ENCODE data around the gene MRGPRD. TPM values are rescaled to one million over a fixed set of nuclear protein-coding genes. Genes with fewer than 3 reads are reported as not detected.

Gene MRGPRD
- total and polyA plus RNA-seq, 4 donors = not detected

DNA sequence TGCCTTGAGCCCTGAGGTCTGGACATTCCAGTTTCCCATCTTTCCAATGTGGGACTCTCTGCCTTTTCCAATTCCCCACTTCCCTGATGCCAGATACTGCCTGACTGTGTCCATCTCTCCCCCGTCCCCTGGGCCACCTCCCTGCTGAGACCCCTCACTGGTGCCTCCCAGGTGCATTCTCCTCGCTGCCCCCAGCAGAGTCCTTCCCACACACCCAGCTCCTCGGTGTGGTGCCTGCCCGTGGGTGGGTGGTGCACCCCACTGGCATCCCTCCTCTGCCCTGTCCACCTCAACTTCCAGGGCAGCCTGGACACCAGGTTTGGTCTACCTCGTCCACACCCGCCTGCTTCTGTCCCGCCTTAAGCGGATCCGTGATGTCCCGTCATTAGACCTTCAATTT is 37.2 kb upstream of the MRGPRD start:
- peaks cover 0 to 3% (median 0%) of the 10 kb centered on the region in 4 donors for H3K4me1 ChIP-seq (ENCODE audit: control insufficient read depth in 4 of 4, insufficient read depth in 4 of 4, low read length in 3 of 4)
- no peak for DNase-seq (ENCODE audit: low spot score)
- H3K9ac ChIP-seq (ENCODE audit: low read depth in 1 of 2, low read length in 2 of 2) = no peak overlapping the region
- H3K9me3 ChIP-seq (ENCODE audit: control insufficient read depth in 4 of 4, low read length in 3 of 4) = no peaks in the 10 kb centered on the region
- no peaks in the 10 kb centered on the region for H3K36me3 ChIP-seq (ENCODE audit: control insufficient read depth in 4 of 4, insufficient read depth in 3 of 4, low read depth in 1 of 4, low read length in 3 of 4)
- no peaks in the 10 kb centered on the region for H3K27me3 ChIP-seq (ENCODE audit: control insufficient read depth in 4 of 4, insufficient read depth in 4 of 4, low read length in 3 of 4)
- WGBS = 91% methylated on average over 10 of the region's 10 CpGs
- no peak overlapping the region for H3K4me3 ChIP-seq (ENCODE audit: low read depth in 1 of 3, low read length in 3 of 3)
- no peak overlapping the region for H3K27ac ChIP-seq (ENCODE audit: low read depth in 1 of 2, low read length in 2 of 2)
- TF ChIP-seq RXRA (IDR thresholded peaks at IDR 0.05) (no peak), YY1 (IDR thresholded peaks at IDR 0.05) (no peak), EGR1 (IDR thresholded peaks at IDR 0.05; ENCODE audit: low read depth in 2 of 2) (no peak)

DNA sequence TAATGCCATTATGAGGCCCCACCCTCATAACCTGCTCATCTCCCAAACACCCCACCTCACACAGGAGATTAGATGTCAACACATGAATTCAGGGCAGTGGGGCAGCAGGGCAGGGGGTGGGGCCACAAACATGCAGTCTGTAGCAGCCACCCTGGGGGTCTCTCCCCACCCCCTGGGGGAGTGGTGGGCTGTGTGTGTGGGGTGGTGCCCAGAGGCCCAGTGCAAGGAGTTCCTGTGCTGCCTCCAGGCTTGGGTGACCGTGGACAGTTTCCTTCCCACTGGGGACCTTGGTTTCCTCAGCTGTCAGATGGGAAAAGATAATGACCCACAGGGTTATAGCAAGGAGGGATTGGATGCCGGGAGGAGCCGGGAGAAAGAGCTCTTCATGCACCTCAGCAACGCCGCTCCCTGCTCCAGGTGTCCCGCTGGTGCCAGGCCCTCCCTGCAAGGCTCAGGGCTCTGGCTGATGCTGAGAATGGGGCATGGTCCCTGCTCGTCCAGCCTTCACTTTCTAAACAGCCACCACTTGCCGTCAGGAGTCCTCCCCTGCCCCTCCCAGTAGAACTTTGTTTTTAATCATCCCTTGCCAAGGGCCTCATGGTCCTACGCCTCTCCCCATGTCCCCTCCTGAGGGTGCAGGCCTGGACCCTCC is 34.2 kb upstream of the MRGPRD start:
- TF ChIP-seq EGR1 (IDR thresholded peaks at IDR 0.05; ENCODE audit: low read depth in 2 of 2) = no peak
- TF ChIP-seq, protein P1, sequence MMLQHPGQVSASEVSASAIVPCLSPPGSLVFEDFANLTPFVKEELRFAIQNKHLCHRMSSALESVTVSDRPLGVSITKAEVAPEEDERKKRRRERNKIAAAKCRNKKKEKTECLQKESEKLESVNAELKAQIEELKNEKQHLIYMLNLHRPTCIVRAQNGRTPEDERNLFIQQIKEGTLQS (IDR thresholded peaks at IDR 0.05) = no peak
- TF ChIP-seq, protein P2, sequence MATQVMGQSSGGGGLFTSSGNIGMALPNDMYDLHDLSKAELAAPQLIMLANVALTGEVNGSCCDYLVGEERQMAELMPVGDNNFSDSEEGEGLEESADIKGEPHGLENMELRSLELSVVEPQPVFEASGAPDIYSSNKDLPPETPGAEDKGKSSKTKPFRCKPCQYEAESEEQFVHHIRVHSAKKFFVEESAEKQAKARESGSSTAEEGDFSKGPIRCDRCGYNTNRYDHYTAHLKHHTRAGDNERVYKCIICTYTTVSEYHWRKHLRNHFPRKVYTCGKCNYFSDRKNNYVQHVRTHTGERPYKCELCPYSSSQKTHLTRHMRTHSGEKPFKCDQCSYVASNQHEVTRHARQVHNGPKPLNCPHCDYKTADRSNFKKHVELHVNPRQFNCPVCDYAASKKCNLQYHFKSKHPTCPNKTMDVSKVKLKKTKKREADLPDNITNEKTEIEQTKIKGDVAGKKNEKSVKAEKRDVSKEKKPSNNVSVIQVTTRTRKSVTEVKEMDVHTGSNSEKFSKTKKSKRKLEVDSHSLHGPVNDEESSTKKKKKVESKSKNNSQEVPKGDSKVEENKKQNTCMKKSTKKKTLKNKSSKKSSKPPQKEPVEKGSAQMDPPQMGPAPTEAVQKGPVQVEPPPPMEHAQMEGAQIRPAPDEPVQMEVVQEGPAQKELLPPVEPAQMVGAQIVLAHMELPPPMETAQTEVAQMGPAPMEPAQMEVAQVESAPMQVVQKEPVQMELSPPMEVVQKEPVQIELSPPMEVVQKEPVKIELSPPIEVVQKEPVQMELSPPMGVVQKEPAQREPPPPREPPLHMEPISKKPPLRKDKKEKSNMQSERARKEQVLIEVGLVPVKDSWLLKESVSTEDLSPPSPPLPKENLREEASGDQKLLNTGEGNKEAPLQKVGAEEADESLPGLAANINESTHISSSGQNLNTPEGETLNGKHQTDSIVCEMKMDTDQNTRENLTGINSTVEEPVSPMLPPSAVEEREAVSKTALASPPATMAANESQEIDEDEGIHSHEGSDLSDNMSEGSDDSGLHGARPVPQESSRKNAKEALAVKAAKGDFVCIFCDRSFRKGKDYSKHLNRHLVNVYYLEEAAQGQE (IDR thresholded peaks at IDR 0.05) = no peak
- TF ChIP-seq YY1 (IDR thresholded peaks at IDR 0.05) = no peak
- no peak for TF ChIP-seq FOXA2 (IDR thresholded peaks at IDR 0.05)
- TF ChIP-seq, protein P3, sequence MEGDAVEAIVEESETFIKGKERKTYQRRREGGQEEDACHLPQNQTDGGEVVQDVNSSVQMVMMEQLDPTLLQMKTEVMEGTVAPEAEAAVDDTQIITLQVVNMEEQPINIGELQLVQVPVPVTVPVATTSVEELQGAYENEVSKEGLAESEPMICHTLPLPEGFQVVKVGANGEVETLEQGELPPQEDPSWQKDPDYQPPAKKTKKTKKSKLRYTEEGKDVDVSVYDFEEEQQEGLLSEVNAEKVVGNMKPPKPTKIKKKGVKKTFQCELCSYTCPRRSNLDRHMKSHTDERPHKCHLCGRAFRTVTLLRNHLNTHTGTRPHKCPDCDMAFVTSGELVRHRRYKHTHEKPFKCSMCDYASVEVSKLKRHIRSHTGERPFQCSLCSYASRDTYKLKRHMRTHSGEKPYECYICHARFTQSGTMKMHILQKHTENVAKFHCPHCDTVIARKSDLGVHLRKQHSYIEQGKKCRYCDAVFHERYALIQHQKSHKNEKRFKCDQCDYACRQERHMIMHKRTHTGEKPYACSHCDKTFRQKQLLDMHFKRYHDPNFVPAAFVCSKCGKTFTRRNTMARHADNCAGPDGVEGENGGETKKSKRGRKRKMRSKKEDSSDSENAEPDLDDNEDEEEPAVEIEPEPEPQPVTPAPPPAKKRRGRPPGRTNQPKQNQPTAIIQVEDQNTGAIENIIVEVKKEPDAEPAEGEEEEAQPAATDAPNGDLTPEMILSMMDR (IDR thresholded peaks at IDR 0.05; ENCODE audit: low read depth, low read length, missing input control) = no peak
- TF ChIP-seq RAD21 (IDR thresholded peaks at IDR 0.05) = no peak
- no peak for TF ChIP-seq SP1 (IDR thresholded peaks at IDR 0.05)
- TF ChIP-seq, protein P4, sequence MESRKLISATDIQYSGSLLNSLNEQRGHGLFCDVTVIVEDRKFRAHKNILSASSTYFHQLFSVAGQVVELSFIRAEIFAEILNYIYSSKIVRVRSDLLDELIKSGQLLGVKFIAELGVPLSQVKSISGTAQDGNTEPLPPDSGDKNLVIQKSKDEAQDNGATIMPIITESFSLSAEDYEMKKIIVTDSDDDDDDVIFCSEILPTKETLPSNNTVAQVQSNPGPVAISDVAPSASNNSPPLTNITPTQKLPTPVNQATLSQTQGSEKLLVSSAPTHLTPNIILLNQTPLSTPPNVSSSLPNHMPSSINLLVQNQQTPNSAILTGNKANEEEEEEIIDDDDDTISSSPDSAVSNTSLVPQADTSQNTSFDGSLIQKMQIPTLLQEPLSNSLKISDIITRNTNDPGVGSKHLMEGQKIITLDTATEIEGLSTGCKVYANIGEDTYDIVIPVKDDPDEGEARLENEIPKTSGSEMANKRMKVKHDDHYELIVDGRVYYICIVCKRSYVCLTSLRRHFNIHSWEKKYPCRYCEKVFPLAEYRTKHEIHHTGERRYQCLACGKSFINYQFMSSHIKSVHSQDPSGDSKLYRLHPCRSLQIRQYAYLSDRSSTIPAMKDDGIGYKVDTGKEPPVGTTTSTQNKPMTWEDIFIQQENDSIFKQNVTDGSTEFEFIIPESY (IDR thresholded peaks at IDR 0.05) = no peak
- no peak for TF ChIP-seq NR2F2 (IDR thresholded peaks at IDR 0.05)
- no peak for TF ChIP-seq JUND (IDR thresholded peaks at IDR 0.05)
- TF ChIP-seq GABPA (IDR thresholded peaks at IDR 0.05 in 1 of 2, conservative IDR thresholded peaks at IDR 0.05 in 1 of 2) = no peak
- no peak for TF ChIP-seq RXRA (IDR thresholded peaks at IDR 0.05)
- TF ChIP-seq HNF4A (conservative IDR thresholded peaks at IDR 0.05) = no peak
- no peak for TF ChIP-seq TAF1 (conservative IDR thresholded peaks at IDR 0.05)
- TF ChIP-seq HNF4G (IDR thresholded peaks at IDR 0.05) = no peak
- H3K27ac ChIP-seq (ENCODE audit: low read depth in 1 of 2, low read length in 2 of 2) = peak overlapping the region in 1 of 2 donors; percentile 50
- no peaks in the 10 kb centered on the region for H3K36me3 ChIP-seq (ENCODE audit: control insufficient read depth in 4 of 4, insufficient read depth in 3 of 4, low read depth in 1 of 4, low read length in 3 of 4)
- H3K4me1 ChIP-seq (ENCODE audit: control insufficient read depth in 4 of 4, insufficient read depth in 4 of 4, low read length in 3 of 4) = peaks cover 11 to 26% (median 13%) of the 10 kb centered on the region in 4 donors
- no peaks in the 10 kb centered on the region for H3K27me3 ChIP-seq (ENCODE audit: control insufficient read depth in 4 of 4, insufficient read depth in 4 of 4, low read length in 3 of 4)
- no peak overlapping the region for H3K9ac ChIP-seq (ENCODE audit: low read depth in 1 of 2, low read length in 2 of 2)
- 87% methylated on average over 9 of the region's 9 CpGs for WGBS
- no peaks in the 10 kb centered on the region for H3K9me3 ChIP-seq (ENCODE audit: control insufficient read depth in 4 of 4, low read length in 3 of 4)
- DNase-seq (ENCODE audit: low spot score) = no peak
- no peak overlapping the region for H3K4me3 ChIP-seq (ENCODE audit: low read depth in 1 of 3, low read length in 3 of 3)
